Fibroblast of skin of left quadriceps (primary cell): ENCODE results near the gene PTPN22.

Source experiments
- DNase-seq, 2 experiments: peaks; one replicate each; pipeline ENCODE4 v3.0.0-alpha.2; 2013; ENCODE audit warnings: low read depth in 2 of 2

Gene PTPN22

DNA sequence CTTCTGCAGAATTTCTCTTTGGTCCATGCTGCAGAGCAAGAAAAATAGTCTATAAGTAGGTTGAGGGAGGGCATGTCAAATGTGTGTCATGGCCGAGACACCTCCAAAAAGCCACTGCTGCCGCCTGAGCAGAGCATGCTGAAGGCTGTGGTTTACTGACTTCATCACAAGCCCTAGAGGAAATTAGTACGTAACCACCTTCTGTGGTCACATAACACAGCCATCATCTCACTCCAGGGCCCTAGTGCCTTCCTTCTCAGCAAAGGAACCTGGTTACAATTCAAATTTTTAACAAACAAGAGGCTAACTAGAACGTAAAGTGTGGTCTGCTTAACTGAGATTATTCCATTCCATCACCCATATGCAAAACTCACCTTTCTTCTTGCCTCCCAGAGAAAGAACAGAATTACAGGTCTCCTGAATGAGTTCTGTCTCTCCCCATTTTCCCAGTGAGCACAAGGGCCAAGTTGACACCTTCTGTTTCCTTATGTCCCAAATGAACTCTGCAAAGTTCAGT lies at the start of gene PTPN22:
Gene PTPN22 (minus strand): TSS at position 116 of the 517 bp plus-strand sequence.
- DNase-seq = peak; percentile 27 to 37

DNA sequence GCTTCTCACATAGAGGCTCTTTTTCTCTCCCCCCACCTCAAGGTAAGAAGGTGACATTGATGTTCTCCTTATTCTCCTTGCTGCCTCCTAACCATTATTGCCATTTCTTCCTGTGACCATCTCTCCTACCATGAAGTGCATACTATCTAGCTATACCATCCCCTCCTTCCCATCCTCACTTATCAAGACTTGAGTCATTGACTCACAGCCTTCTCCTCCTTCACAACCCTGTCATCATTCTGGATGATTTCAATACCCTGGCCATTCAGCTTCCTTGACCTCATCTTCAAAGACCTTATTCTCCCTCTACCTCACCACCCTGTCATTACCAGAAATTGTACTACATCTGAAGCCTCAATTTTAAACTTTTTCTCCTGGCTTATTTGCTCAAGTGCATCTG lies 46.7 kb upstream of the PTPN22 start:
- no peak for DNase-seq

DNA sequence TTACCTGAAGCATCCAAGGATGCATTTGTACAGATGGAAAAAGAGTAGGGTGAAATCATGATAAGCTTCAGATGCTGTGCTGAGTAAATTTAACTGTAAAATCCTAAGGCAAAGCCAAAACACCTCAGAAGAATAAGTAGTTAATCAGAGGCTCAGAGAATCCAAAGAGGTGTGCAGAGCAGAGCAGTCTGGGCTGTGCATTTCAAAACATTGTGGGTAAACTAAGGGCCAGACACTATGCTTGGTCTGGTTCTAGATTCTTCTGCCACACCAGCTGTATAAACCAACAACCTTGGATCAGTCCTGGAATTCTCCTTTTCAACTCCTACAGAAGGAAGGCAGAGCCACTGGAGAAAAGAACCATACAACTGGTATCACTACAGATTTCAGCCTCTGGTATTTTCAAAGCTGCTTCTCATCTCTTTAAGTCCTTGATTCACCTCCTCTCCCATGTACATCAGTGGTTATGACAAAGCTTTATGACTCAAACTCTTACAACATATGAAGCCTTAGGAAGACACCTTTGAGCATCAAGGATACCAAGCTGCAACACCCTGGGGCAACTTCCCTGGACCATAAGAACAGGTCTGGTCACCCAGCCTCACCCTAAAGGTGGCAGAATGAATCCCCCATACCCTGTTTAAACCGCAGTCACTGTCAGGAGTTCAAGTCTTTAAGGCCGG lies 46.0 kb upstream of the PTPN22 start:
- DNase-seq = no peak

DNA sequence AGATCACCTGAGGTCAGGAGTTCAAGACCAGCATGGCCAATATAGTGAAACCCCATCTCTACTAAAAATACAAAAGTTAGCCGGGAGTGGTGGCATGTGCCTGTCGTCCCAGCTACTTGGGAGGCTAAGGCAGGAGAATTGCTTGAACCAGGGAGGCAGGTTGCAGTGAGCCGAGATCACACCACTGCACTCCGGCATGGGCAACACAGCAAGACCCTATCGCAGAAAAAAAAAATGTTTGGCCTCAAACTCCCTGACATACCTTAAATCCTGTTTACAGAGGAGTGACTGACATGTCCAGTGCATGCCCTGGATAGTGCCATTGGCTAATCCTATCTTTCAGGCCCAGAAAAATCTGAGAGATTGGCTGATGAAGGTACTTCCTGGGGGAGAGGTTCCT lies 45.5 kb upstream of the PTPN22 start:
- DNase-seq = no peak

DNA sequence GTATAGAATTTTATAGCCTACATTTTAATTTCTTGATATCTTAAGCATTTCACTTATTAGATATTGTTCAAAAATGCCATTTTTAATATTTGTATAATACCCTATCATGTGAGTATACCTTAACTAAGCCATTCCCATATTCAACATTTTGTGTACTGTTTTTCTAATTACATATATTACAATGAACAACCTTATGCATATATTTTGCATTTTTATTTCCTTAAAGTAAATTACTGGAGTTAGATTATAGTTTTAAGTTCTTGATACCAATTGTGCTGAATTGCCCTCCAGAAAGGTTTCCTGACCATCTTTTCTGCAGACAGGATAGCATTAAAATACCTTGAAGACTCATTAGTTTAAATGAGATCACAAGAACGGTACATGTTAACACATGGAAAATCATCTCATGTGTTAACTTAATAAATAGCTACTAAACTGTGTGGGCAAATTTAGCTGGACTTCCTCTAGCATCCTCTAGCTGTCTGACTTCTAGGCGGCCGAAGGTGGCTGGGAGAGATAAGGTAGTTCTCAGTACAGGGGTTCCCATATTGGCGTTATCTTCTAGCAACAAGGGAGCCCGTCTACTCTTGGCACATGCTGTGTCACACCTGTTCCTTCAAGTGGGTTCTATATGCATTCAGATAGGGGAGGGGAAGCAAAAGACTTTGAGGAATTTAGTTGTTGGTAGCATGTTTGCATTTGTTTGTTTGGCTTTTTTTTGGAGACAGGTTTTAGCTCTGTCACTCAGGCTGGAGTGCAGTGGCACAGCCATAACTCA lies 42.6 kb upstream of the PTPN22 start:
- no peak for DNase-seq

DNA sequence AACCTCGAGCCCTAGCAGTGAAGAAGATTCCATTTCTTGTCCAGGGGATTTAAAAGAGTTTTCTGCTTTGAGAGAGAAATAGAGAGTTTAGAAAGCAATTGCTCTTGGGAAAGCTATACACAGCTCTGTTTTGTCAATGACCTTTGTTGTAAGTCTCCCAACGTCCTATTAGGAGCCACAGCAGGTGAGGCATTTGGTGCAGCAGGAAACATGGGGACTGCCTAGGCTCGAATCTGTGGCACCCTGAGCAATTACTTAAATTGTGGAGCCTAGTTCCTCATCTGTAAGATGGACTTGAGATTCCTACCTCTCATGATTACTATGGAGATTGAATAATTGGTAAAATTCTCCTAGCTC lies 41.8 kb upstream of the PTPN22 start:
- DNase-seq = no peak

DNA sequence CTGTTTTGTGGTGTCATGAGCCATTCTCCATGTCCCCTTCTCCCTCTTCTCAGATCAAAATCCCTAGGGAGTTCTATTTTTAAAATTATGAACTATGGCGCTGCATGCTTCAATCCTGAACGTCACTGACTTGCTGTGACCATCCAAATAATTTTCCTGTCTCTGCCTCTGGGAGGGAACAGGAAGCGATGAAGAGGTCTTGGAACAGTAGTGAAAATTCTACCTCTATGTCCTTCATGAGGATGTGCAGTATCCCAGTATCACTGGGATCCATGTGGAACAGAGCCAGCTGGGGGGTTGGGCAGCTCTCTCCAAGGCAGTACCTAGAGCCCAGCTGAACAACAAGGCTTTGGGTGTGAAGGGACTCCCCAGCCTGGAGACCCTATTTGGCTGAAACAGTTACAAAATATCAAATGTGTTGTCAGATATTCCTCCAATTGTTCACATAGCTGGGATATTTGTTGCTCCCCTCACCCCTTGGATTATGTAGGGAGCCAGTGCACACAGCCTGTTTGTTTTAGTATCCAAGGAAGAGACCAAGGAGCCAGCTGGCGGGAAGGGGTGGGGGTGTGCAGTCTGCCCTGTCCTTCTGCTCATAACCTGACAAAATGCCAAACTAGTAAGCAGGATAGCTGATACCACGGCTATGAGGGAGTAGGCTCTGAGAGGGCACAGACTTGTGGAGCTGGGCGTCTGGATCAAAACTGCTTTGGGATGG lies 41.2 kb upstream of the PTPN22 start:
- DNase-seq = peak in 1 of 2 experiments; percentile 55

DNA sequence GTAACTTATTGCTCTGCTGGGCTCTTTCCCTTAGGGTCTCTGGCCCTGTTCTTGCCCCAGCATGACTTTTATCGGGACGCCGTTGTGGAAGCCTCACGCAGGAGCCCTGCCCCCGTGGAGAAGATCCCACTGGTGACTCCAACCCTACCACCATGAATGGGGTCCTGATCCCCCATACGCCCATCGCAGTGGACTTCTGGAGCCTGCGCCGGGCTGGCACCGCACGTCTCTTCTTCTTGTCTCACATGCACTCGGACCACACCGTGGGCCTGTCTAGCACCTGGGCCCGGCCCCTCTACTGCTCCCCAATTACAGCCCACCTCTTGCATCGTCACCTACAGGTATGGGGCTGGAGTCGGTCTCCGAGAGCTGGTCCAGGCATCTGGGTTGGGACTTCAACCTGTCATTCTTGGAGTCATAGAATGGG lies 33.9 kb upstream of the PTPN22 start:
- DNase-seq = no peak

DNA sequence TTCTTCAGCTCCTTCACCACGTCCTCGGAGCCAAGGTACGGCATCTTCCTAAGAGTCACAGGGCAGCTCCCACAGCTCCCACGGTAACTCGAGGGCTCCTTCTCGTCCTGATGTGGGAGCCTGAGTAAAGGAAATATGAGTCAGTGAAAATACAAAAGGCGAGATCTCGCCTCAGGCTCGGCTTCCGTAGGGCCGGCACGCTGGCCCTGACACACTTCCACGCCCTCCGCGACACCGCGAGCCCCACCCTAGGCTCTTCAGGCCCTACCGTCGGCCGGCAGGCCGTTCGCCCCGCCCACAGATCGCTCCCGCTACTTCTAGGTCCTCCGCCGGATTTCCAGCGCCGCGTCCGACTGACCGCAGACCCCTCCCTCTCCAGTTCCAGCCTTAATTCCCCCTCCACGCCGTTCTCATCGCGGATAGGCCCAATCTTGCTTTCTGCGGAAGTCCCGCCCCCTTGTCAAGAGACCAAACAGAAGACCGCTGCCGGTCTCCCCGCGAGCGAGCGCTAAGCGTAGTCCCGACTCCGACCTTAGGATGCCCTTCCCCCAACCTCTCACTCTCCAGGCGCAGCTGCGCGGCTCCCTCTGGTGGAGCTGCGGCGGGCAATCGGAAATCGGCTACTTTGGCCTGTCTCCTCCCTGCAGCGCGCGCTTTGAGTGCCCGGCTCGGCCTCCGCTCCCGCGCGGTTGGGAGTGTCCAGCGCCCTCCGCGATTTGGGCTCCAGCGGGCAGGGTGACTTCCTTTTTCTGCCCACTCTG lies 33.3 kb upstream of the PTPN22 start, which contains the start of the genes AP4B1 and DCLRE1B:
Gene AP4B1 (minus strand): TSS at position 126 of the 761 bp plus-strand sequence. CDS start 82 bp downstream, at position 44.
Gene DCLRE1B (plus strand): TSS at position 653 of the 761 bp plus-strand sequence. CDS start 261 bp downstream, outside the sequence.
- peak; percentile 100 for DNase-seq

DNA sequence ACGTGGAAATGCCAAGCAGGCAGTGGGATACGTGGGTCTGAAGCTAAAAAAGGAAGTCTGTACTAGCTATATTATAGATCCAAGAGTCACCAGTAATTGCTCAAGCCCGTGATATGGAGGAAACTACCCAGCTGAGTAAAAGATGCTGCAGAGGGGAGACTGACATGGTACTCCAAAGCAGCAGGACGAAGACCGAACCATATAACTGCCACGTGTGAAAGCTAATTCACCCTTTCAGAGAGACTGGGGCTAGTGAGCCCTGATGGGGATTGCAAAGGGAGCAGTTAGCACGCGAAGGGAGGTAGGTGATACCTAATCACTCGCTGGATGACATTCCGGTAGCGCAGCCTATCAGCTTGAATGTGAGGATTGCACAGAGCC lies 32.8 kb upstream of the PTPN22 start:
- DNase-seq = no peak

DNA sequence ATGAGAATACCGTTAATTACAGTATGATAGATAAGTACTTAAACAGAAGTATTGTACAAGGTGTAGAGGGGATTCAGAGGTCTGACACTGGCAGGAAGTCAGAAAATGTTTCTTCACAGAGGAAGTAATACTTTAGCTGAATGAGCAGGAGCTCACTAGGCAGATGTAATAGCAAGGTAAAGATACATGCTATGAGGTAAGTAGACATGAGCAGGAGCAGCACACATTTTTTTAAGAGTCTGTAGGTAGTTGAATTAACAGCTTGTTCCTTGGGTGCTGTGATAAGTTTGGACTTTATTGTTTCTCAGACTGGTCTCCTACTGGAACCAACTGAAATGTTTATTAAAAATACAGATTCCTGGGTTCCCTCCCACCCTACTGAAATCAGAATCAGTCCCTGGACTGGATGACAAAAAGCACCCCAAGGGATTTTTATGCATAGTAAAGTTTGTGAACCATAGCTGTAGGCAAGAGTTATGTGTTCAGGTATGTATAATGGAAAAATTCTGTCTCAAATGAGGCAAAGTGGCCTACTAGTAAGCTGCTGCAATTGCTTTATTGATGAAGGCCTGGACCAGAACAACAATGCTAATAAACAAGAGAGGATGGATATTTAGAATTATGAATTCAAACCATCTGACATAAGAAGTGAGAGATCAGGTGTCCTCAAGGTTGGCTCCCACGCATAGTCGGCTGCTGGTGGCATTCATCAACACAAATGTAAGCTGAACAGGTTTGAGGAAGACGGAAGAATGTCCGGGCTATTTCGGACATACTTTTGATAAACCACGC lies 32.2 kb upstream of the PTPN22 start:
- no peak for DNase-seq

DNA sequence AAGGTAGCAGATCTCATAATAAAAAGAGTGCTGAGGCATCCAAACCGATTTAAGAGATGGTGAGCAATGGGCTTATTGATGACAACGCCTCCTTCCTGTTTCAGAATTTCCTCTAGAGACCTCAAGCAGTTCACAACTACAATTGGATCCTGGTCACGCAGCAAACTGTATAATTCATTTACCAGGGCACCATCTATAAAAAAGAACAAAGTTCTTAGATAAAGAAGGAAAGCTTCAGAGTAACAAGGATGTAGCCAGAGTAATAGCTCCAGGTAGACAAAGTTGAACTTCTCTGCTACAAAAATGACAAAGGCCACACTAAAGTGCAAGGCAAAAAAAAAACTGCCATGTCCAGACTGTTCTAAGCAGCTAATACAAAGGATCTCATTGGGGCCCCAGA lies 29.7 kb upstream of the PTPN22 start:
- DNase-seq = no peak

DNA sequence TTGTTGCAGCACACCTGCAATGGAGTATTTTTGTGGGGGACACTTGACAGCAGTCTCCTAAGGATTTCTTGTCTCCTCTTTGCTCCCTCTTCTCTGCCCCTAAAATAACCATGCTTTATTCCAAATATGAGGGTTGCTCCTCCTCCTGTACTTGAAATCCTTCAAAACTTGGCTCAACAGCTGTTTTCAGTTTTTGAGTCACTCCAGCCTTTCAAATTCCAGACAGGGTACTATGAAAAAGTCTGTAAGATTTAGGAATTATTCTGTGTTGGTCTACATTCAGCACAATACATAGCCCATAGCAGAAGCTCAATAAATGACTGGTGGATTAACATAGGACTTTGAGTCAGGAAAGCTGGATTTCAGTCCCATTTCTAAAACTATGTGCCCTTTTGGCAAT lies 27.6 kb upstream of the PTPN22 start:
- DNase-seq = no peak

DNA sequence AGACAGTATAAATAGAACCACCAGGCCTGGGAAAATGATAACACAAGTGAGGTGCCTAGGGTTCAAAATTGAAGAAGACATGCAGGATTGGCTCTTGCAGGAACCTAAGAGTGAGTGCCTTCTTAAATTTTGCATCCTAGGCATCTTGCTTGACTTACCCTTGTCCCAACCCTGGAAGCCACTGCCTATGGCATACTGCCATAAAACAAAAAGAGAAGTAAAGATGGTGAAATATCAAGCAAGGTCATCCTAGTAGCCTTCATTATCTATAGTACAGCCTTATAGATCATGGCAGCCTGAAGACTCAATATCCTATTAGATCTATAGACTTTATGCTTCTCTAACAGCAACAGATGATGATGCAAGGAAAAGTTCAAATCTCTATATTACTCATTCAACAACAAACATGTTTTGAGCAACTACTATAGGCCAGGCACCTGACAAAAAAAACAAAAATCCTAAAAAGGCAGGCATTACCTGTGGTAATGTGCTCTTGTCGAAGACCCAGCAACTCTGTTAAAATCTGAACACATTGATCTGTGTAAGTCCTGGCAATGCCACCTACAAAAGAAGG lies 26.8 kb upstream of the PTPN22 start:
- no peak for DNase-seq

DNA sequence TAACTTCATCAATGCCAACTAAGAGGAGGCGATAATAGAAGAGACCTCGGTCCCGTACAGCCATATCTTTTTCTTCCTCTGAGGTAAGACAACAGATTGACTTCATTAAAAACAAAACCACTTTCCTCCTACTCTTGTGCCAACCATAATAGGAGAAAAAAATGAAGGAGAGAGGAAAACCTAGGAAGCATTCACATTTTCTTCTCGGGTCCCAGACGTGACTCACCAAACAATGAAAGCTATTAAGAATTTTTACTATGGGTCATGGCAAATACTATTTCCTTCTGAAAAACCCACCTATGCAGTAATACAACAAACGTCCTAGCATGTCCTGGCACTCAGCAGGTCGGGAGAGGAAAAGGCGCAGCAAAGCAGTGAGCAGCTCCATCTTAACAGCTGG lies 24.4 kb upstream of the PTPN22 start:
- DNase-seq = no peak

DNA sequence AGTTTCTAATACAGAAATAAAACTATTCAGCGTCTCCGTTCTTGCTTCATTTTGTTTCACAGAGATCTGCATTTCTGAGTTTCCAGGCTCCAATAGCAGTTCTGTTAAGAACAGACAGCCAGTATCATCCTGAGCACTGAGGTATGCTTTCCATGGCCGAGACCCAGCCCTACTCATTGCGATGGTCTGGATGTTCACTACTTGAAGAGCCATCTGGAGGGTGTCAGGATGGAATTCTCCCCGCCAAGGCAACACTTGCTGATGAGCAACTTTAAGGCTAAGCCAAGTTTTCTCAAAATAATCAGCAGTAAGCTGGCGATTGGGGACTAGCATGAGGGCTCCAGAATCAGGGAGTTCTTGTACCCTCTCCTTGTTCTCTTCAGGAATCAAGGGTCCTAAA lies 23.6 kb upstream of the PTPN22 start:
- no peak for DNase-seq

DNA sequence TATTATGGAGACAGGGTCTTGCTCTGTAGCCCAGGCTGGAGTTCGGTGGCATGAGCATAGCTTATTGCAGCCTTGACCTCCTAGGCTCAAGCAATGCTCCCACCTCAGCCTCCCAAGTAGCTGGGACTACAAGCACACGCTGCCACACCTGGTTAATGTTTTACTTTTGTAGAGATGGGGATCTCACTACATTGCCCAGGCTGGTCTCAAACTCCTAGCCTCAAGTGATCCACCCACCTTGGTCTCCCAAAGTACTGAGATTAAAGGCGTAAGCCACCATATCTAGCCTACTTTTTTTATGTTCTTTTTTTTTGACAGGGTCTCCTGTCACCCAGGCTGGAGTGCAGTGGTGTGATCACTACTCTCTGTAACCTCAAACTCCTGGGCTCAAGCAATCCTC lies 21.8 kb upstream of the PTPN22 start:
- DNase-seq = no peak

DNA sequence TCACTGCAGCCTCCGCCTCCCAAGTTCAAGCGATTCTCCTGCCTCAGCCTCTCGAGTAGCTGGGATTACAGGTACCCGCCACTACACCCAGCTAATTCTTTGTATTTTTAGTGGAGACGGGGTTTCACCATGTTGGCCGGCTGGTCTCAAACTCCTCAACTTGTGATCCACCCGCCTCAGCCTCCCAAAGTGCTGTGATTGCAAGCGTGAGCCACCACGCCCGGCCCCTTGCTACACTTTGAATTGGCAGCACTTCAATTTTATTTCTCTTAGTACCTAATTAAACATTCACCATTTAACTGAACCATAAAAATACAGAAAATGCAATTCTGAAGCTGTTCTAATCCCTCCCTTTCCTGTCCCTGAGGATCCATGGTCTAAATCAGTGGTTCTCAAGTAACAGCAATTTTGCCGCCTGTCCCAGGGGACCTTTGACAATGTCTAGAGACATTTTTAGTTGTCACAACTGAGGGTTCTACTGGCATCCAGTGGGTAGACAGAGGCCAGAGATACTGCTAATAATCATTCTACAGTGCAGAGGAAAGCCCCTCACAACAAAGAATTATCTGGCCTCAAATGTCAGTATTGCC lies 20.2 kb upstream of the PTPN22 start:
- no peak for DNase-seq

DNA sequence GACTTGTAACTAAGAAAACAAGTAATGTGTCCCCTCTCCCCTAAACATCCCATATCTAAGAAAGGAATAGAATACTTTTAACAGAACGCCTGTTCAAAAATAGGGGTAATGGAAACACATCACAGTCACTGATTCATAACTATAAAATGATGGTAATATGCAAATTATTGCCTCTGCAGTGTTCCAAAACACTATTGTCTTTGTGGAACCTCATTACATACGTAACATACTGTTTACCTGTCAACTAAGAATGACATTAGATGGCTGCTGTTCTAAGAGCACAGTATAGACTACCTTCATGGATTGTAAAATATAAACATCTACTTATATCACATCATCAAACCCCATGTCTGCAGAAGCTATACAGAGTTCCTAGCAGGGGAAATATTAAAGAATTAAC lies 19.3 kb upstream of the PTPN22 start:
- DNase-seq = no peak
